ENCODE results near the gene FSTL5.

DNA sequence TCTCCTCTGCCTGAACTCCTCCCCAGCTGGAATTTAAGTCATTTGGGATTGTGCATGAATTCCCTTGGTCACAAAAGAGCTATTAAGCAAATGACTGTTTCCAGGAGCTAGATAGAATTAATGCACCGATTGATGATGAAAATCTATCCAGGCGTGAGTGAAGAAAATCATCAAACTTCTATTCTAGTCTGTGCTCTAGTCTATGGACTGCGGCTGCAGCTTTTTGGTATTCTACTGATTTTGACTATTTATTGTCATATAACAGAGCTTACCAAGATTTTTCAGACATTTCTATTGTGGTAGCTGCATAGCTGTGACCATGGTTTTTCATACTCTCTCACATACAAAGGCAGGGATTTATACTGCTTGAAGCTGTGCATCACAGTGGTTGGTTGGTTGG, 403.8 kb downstream of the FSTL5 start:
- TF ChIP-seq EZH2 (IDR thresholded peaks at IDR 0.05; ENCODE audit: borderline replicate concordance, low read depth, low read length, severe bottlenecking) = no peak
- TF ChIP-seq, protein P1, sequence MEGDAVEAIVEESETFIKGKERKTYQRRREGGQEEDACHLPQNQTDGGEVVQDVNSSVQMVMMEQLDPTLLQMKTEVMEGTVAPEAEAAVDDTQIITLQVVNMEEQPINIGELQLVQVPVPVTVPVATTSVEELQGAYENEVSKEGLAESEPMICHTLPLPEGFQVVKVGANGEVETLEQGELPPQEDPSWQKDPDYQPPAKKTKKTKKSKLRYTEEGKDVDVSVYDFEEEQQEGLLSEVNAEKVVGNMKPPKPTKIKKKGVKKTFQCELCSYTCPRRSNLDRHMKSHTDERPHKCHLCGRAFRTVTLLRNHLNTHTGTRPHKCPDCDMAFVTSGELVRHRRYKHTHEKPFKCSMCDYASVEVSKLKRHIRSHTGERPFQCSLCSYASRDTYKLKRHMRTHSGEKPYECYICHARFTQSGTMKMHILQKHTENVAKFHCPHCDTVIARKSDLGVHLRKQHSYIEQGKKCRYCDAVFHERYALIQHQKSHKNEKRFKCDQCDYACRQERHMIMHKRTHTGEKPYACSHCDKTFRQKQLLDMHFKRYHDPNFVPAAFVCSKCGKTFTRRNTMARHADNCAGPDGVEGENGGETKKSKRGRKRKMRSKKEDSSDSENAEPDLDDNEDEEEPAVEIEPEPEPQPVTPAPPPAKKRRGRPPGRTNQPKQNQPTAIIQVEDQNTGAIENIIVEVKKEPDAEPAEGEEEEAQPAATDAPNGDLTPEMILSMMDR (IDR thresholded peaks at IDR 0.05; ENCODE audit: borderline replicate concordance, extremely low read depth, low read length, poor library complexity, severe bottlenecking) = no peak

Measured in DND-41 (cell line).